ENCODE measurements around the gene RPIA. TPM values are rescaled to one million over a fixed set of nuclear protein-coding genes. Genes with fewer than 3 reads are reported as not detected.

Gene RPIA
- total and polyA plus RNA-seq, 2 of the 4 experiments (the other 2 are of a cell fraction), result 4.1 to 8.6 TPM

GRCh38 chr2:88680916-88681315 is 10.6 kb upstream of the RPIA start:
- Histone ChIP-seq H3K18ac (ENCODE audit: low read depth, low read length) (no peak overlapping the region), H4K8ac (ENCODE audit: low read depth in 2 of 2, low read length in 2 of 2) (no peak overlapping the region), H4K20me1 (ENCODE audit: insufficient read depth, low read length) (no peaks in the 10 kb centered on the region), H3K9me3 (ENCODE audit: control insufficient read depth, insufficient read depth, low read length) (peaks cover 7% of the 10 kb centered on the region; the same call in 1 of the 2 replicates), H2BK5ac (ENCODE audit: low read depth, low read length, poor library complexity, severe bottlenecking) (no peak overlapping the region), H2AK5ac (ENCODE audit: low read depth, low read length) (no peak overlapping the region), H2BK15ac (ENCODE audit: low read depth, low read length) (no peak overlapping the region), H3K4me2 (ENCODE audit: low read depth, low read length) (no peak overlapping the region), H3K56ac (ENCODE audit: extremely low read depth, insufficient read depth, low read length) (no peak overlapping the region), H4K91ac (ENCODE audit: insufficient read depth, low read depth, low read length) (no peak overlapping the region), H3K27ac (ENCODE audit: insufficient read depth, low read length) (no peak overlapping the region), H3K4me1 (ENCODE audit: control insufficient read depth, insufficient read depth, low read length) (no peaks in the 10 kb centered on the region), H3K4me3 (ENCODE audit: insufficient read depth, low read depth, low read length) (no peak overlapping the region), H3K79me1 (ENCODE audit: low read depth in 1 of 2, low read length in 2 of 2) (no peaks in the 10 kb centered on the region), H3K4ac (ENCODE audit: low read depth, low read length) (no peak overlapping the region), H3K9ac (ENCODE audit: low read depth, low read length) (no peak overlapping the region), H3K23ac (ENCODE audit: low read depth, low read length) (no peak overlapping the region), H2BK20ac (ENCODE audit: low read depth, low read length) (no peak overlapping the region), H3K27me3 (ENCODE audit: control insufficient read depth, insufficient read depth, low read length) (no peaks in the 10 kb centered on the region; the same call in 1 of the 2 replicates), H2AK9ac (replicated peaks; ENCODE audit: low read depth, low read length, poor library complexity) (no peak overlapping the region), H2AFZ (replicated peaks; ENCODE audit: low read length, poor library complexity) (no peak overlapping the region), H4K5ac (ENCODE audit: low read depth, low read length) (no peak overlapping the region), H3K36me3 (ENCODE audit: control insufficient read depth, insufficient read depth, low read length) (no peaks in the 10 kb centered on the region), H2BK120ac (ENCODE audit: low read depth, low read length) (no peak overlapping the region), H3K14ac (replicated peaks; ENCODE audit: low read depth, low read length) (no peak overlapping the region), H3K9me1 (ENCODE audit: insufficient read depth, low read length) (no peaks in the 10 kb centered on the region)
- BruUV-seq (replicated peaks), result no TSS peak
- intact Hi-C loops (cut with micrococcal nuclease), result no loop called here
- ATAC-seq (ENCODE audit: low read depth), result no peak
- dilution Hi-C loops (cut with HindIII; ENCODE audit: low sequenced_read_pairs, unreplicated experiment), result no loop called here
- in situ Hi-C loops (cut with MboI; ENCODE audit: low sequenced_read_pairs), result no loop called here
- no peak for DNase-seq
- TF ChIP-seq CEBPB (IDR thresholded peaks at IDR 0.05; ENCODE audit: low read depth, low read length), result no peak
- TF ChIP-seq, protein P1, sequence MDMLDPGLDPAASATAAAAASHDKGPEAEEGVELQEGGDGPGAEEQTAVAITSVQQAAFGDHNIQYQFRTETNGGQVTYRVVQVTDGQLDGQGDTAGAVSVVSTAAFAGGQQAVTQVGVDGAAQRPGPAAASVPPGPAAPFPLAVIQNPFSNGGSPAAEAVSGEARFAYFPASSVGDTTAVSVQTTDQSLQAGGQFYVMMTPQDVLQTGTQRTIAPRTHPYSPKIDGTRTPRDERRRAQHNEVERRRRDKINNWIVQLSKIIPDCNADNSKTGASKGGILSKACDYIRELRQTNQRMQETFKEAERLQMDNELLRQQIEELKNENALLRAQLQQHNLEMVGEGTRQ (IDR thresholded peaks at IDR 0.05; ENCODE audit: low read depth, low read length), result no peak
- no peak for TF ChIP-seq MAFK (IDR thresholded peaks at IDR 0.05; ENCODE audit: low read depth, low read length)
- no peak for TF ChIP-seq POLR2A (IDR thresholded peaks at IDR 0.05; ENCODE audit: low read depth, low read length)
- no peak for TF ChIP-seq MXI1 (IDR thresholded peaks at IDR 0.05; ENCODE audit: borderline replicate concordance, low read depth, low read length)
- no peak for TF ChIP-seq BHLHE40 (IDR thresholded peaks at IDR 0.05; ENCODE audit: low read depth, low read length)
- TF ChIP-seq MAZ (IDR thresholded peaks at IDR 0.05; ENCODE audit: borderline replicate concordance, low read depth, low read length), result no peak
- ChIA-PET POLR2A (ENCODE audit: unreplicated experiment) (no interaction called here), CTCF (no interaction called here)
- WGBS, 2 experiments (ENCODE audit: extremely low coverage in 2 of 2, insufficient read length in 1 of 2), result 89% methylated on average over 2 of the region's 2 CpGs; no CpG with 5 or more reads in 1 of the 2 experiments
